ENCODE results near the gene KRT12. TPM values are rescaled to one million over a fixed set of nuclear protein-coding genes. Genes with fewer than 3 reads are reported as not detected.

KRT12 gene
- total RNA-seq, 1 experiment from 2014 or later, result not detected

GRCh38 chr17:40886090-40886489 is 19.1 kb upstream of the KRT12 start:
- intact Hi-C loops (cut with micrococcal nuclease; ENCODE audit: unreplicated experiment), result no loop called here
- Histone ChIP-seq H3K27ac (ENCODE audit: low read depth, low read length, poor library complexity, severe bottlenecking) (no peak overlapping the region), H3K36me3 (ENCODE audit: insufficient read depth, low read length, poor library complexity, severe bottlenecking) (no peaks in the 10 kb centered on the region), H3K9me3 (ENCODE audit: low read depth, low read length, poor library complexity, severe bottlenecking) (no peaks in the 10 kb centered on the region), H3K4me1 (ENCODE audit: insufficient read depth, low read length, poor library complexity, severe bottlenecking) (no peaks in the 10 kb centered on the region), H3K4me3 (ENCODE audit: low read depth, low read length, poor library complexity, severe bottlenecking) (no peak overlapping the region), H3K27me3 (replicated peaks; ENCODE audit: insufficient read depth, low read depth, low read length, poor library complexity) (no peaks in the 10 kb centered on the region)
- no TSS peak for BruUV-seq (replicated peaks)
- POLR2A ChIA-PET (ENCODE audit: low non-redundant PET), result no interaction called here
- CTCF ChIA-PET, result no interaction called here
- TF ChIP-seq CTCF (conservative IDR thresholded peaks at IDR 0.05; ENCODE audit: low read depth, low read length), result no peak
- peak; percentile 14 for DNase-seq (ENCODE audit: low spot score)

- intact Hi-C loops (cut with micrococcal nuclease; ENCODE audit: unreplicated experiment), result no loop called here
- ChIA-PET CTCF (no interaction called here), POLR2A (ENCODE audit: low non-redundant PET) (no interaction called here)
- no peaks in the 10 kb centered on the region for H3K27me3 ChIP-seq (replicated peaks; ENCODE audit: insufficient read depth, low read depth, low read length, poor library complexity)
- no peaks in the 10 kb centered on the region for H3K36me3 ChIP-seq (ENCODE audit: insufficient read depth, low read length, poor library complexity, severe bottlenecking)
- H3K4me1 ChIP-seq (ENCODE audit: insufficient read depth, low read length, poor library complexity, severe bottlenecking), result no peaks in the 10 kb centered on the region
- BruUV-seq (replicated peaks), result no TSS peak
- no peak for TF ChIP-seq EZH2 (IDR thresholded peaks at IDR 0.05; ENCODE audit: borderline replicate concordance, low read depth, low read length, poor library complexity, severe bottlenecking)
- no peak for TF ChIP-seq CTCF (conservative IDR thresholded peaks at IDR 0.05; ENCODE audit: low read depth, low read length)
- DNase-seq (ENCODE audit: low spot score), result no peak
- no peak within 1 kb of the TSS for H3K4me3 ChIP-seq (ENCODE audit: low read depth, low read length, poor library complexity, severe bottlenecking)
- no peak within 1 kb of the TSS for H3K27ac ChIP-seq (ENCODE audit: low read depth, low read length, poor library complexity, severe bottlenecking)
- H3K9me3 ChIP-seq (ENCODE audit: low read depth, low read length, poor library complexity, severe bottlenecking), result no peaks in the 10 kb centered on the region
These were observed 17.9 kb upstream of the KRT12 start, which contains the start of gene KRT20 for GRCh38 chr17:40884708-40885512. KRT20 (minus strand) TSS chr17:40885242; CDS start chr17:40885185, 57 bp downstream.

- no TSS peak for BruUV-seq (replicated peaks)
- no peak for DNase-seq (ENCODE audit: low spot score)
- no peak overlapping the region for H3K27ac ChIP-seq (ENCODE audit: low read depth, low read length, poor library complexity, severe bottlenecking)
- no peaks in the 10 kb centered on the region for H3K9me3 ChIP-seq (ENCODE audit: low read depth, low read length, poor library complexity, severe bottlenecking)
- ChIA-PET CTCF (no interaction called here), POLR2A (ENCODE audit: low non-redundant PET) (no interaction called here)
- no peak overlapping the region for H3K4me3 ChIP-seq (ENCODE audit: low read depth, low read length, poor library complexity, severe bottlenecking)
- H3K36me3 ChIP-seq (ENCODE audit: insufficient read depth, low read length, poor library complexity, severe bottlenecking), result no peaks in the 10 kb centered on the region
- no peaks in the 10 kb centered on the region for H3K27me3 ChIP-seq (replicated peaks; ENCODE audit: insufficient read depth, low read depth, low read length, poor library complexity)
- no peak for TF ChIP-seq EZH2 (IDR thresholded peaks at IDR 0.05; ENCODE audit: borderline replicate concordance, low read depth, low read length, poor library complexity, severe bottlenecking)
- no peak for TF ChIP-seq CTCF (conservative IDR thresholded peaks at IDR 0.05; ENCODE audit: low read depth, low read length)
- intact Hi-C loops (cut with micrococcal nuclease; ENCODE audit: unreplicated experiment), result no loop called here
- no peaks in the 10 kb centered on the region for H3K4me1 ChIP-seq (ENCODE audit: insufficient read depth, low read length, poor library complexity, severe bottlenecking)
These were observed 16.8 kb upstream of the KRT12 start for GRCh38 chr17:40883626-40884334.
